ENCODE results near the gene POMT1. TPM values are rescaled to one million over a fixed set of nuclear protein-coding genes. Genes with fewer than 3 reads are reported as not detected.

POMT1 gene
- total RNA-seq, 1 experiment from 2014 or later: 34.1 TPM

DNA sequence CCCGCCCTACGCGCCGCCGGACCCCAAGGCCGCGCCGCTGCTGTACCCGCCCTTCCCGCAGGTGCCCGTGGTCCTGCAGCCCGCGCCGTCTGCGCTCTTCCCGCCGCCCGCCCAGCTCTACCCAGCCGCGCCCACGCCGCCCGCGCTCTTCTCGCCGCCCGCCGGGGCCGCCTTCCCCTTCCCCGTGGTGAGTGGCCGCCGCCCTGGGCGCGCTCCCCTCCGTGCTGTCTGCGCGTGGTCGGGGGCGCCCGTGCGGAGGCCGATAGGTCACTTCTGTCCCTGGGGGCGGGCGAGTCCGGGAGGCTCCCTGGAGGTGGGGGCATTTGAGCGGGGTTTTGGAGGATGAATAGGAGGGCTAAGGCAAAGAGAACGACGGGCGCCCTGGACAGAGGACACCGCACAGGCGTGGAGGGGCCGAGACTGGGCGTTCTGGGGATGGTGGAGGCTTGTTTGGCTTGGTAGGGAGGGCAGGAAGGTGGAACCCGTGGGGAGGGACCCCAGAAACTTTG is 52.2 kb downstream of the POMT1 start:
- H3K27ac Mint-ChIP-seq: no peak overlapping the region
- TF ChIP-seq, protein P1, sequence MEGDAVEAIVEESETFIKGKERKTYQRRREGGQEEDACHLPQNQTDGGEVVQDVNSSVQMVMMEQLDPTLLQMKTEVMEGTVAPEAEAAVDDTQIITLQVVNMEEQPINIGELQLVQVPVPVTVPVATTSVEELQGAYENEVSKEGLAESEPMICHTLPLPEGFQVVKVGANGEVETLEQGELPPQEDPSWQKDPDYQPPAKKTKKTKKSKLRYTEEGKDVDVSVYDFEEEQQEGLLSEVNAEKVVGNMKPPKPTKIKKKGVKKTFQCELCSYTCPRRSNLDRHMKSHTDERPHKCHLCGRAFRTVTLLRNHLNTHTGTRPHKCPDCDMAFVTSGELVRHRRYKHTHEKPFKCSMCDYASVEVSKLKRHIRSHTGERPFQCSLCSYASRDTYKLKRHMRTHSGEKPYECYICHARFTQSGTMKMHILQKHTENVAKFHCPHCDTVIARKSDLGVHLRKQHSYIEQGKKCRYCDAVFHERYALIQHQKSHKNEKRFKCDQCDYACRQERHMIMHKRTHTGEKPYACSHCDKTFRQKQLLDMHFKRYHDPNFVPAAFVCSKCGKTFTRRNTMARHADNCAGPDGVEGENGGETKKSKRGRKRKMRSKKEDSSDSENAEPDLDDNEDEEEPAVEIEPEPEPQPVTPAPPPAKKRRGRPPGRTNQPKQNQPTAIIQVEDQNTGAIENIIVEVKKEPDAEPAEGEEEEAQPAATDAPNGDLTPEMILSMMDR (conservative IDR thresholded peaks at IDR 0.05): no peak
- H3K4me3 Mint-ChIP-seq: peak overlapping the region; percentile 65 to 76

More for the DNA sequence above, 52.2 kb downstream of the POMT1 start:
- Histone ChIP-seq H2AFZ (ENCODE audit: low read length) (no peak overlapping the region), H3K79me1 (ENCODE audit: insufficient read depth, low read depth, low read length, poor library complexity, severe bottlenecking) (no peaks in the 10 kb centered on the region), H3K9me3 (ENCODE audit: control insufficient read depth, low read depth, low read length) (no peaks in the 10 kb centered on the region), H3K27ac (ENCODE audit: insufficient read length, low read depth, low read length) (no peak overlapping the region), H3K23me2 (ENCODE audit: insufficient read length, low read depth, low read length, poor library complexity, severe bottlenecking) (no peaks in the 10 kb centered on the region), H3K27me3 (ENCODE audit: insufficient read depth, low read length) (peaks cover 5% of the 10 kb centered on the region; the same call in 1 of the 2 replicates), H3K23ac (ENCODE audit: insufficient read length, low read depth, low read length) (no peak overlapping the region), H3K14ac (ENCODE audit: insufficient read depth, low read length) (no peak overlapping the region; the same call in 1 of the 2 replicates), H3K56ac (ENCODE audit: insufficient read length, low read depth, low read length) (no peak overlapping the region), H3T11ph (ENCODE audit: low read length) (no peak overlapping the region), H2BK120ac (ENCODE audit: low read depth, low read length, poor library complexity, severe bottlenecking) (no peak overlapping the region), H3K79me2 (ENCODE audit: insufficient read depth, low read length) (no peaks in the 10 kb centered on the region), H4K8ac (replicated peaks; ENCODE audit: insufficient read length, low read depth, low read length) (no peak overlapping the region), H3K4me1 (ENCODE audit: insufficient read depth, low read length) (no peaks in the 10 kb centered on the region; the same call in 1 of the 2 replicates), H2BK5ac (ENCODE audit: insufficient read length, low read length) (no peak overlapping the region), H3K4ac (ENCODE audit: low read depth, low read length) (no peak overlapping the region), H4K5ac (ENCODE audit: insufficient read length, low read depth, low read length) (no peak overlapping the region), H3K18ac (ENCODE audit: insufficient read length, low read depth, low read length) (no peak overlapping the region), H4K20me1 (ENCODE audit: control insufficient read depth, insufficient read depth, insufficient read length) (no peaks in the 10 kb centered on the region), H2BK12ac (ENCODE audit: insufficient read length, low read depth, low read length) (no peak overlapping the region), H2BK15ac (ENCODE audit: low read depth, low read length) (no peak overlapping the region), H2BK20ac (ENCODE audit: low read depth, low read length, poor library complexity, severe bottlenecking) (no peak overlapping the region), H3K9ac (ENCODE audit: extremely low read depth, insufficient read length, low read length) (no peak overlapping the region), H2AK5ac (ENCODE audit: insufficient read length, low read length) (no peak overlapping the region), H3K4me2 (ENCODE audit: insufficient read depth, insufficient read length, low read length) (no peak overlapping the region), H4K91ac (ENCODE audit: insufficient read length, low read depth, low read length) (no peak overlapping the region)
- no peak for DNase-seq
- Mint-ChIP-seq H3K27me3 (ENCODE audit: low read depth) (peaks cover 57% of the 10 kb centered on the region), H3K9me3 (peaks cover 10% of the 10 kb centered on the region in 2 experiments; a peak in 4 of 5 replicates), H3K36me3 (ENCODE audit: insufficient read depth in 1 of 3, low read depth in 3 of 3) (peaks cover 0 to 3% (median 2%) of the 10 kb centered on the region in 3 experiments; a peak in 3 of 7 replicates), H3K4me1 (peaks cover 2 to 3% of the 10 kb centered on the region in 2 experiments)
- no CpG with 5 or more reads among the region's 54 CpGs for WGBS (ENCODE audit: extremely low coverage, insufficient read length, low lambda C conversion rate)

Data from H9 (cell line).